ENCODE data around the gene MSI2. TPM values are rescaled to one million over a fixed set of nuclear protein-coding genes. Genes with fewer than 3 reads are reported as not detected.

The MSI2 gene
- polyA plus RNA-seq, 1 of the 3 experiments (the other 2 are of a cell fraction): 24.1 TPM

DNA sequence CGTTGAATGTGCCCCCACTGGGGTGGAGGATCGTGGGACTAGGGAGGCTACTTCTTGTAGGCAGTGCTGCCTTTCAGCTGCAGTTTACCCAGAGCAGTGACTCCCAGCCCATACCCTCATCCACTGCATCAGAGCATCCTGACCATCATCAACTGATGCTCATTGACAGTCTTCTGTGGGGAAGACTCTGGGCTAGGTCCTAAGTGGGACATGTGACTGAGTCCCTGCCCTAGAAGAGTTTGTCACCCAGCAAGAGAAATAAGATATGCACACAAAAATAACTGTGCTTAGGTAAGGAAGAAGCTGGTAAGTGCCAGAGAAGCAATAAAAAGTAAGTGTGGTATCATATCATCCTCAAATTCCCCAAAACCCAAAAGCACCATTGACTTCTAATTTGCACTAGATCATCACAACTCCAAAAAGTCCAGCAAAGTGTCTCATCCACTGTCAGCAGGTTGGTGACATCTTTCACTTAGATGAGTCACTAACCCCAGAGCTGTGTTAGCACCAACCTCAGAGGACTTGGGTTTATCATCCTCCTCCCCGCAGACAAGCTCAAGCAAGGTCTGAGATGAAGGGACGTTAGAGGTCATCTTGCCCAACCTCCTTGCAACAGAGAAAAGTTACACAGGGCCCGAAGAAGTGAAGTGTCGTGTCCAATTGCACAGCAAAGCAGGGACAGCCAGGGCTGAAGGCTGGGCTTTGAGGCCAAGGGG lies 389.8 kb downstream of the MSI2 start:
- Histone ChIP-seq H3K36me3 (replicated peaks in 1 of 2; ENCODE audit: control insufficient read depth in 1 of 2, insufficient read depth in 2 of 2, low read length in 1 of 2) (no peaks in the 10 kb centered on the region), H3K4me1 (ENCODE audit: control insufficient read depth in 1 of 2, insufficient read depth in 2 of 2, low read depth in 1 of 2, low read length in 1 of 2) (peaks cover 0 to 29% of the 10 kb centered on the region in 2 experiments; a peak in 1 of 4 replicates), H3K9me3 (no peaks in the 10 kb centered on the region), H3K27ac (ENCODE audit: low read depth in 2 of 2, low read length in 1 of 2) (no peak overlapping the region; a peak in 1 of 4 replicates), H2AFZ (ENCODE audit: low read depth) (no peak overlapping the region), H3F3A (replicated peaks; ENCODE audit: insufficient read depth) (no peaks in the 10 kb centered on the region), H4K20me1 (ENCODE audit: insufficient read depth) (no peaks in the 10 kb centered on the region), H3K4me3 (ENCODE audit: low read depth in 2 of 2, low read length in 1 of 2) (no peak overlapping the region), H3K4me2 (no peak overlapping the region), H3K27me3 (ENCODE audit: insufficient read depth) (no peaks in the 10 kb centered on the region), H3K9me2 (no peaks in the 10 kb centered on the region), H3K9ac (no peak overlapping the region), H3K79me2 (ENCODE audit: insufficient read depth) (no peaks in the 10 kb centered on the region)
- ChIA-PET POLR2A (no interaction called here), CTCF (interaction anchor here (0.7 to 1.9 kb wide), 5 partner anchors 9 to 187 kb away, joined by 3 to 7 read pairs (median 4); no protein-coding TSS in a partner anchor)
- 85% methylated on average over 6 of the region's 6 CpGs for WGBS (ENCODE audit: low lambda C conversion rate)
- no peak for DNase-seq
- TF ChIP-seq ELF1 (IDR thresholded peaks at IDR 0.05) (no peak), NRF1 (IDR thresholded peaks at IDR 0.05; ENCODE audit: low read depth, low read length) (no peak), TEAD4 (IDR thresholded peaks at IDR 0.05; ENCODE audit: borderline replicate concordance, insufficient read depth) (no peak), GATA2 (CRISPR knock-in tag; IDR thresholded peaks at IDR 0.05) (no peak), RCOR1 (IDR thresholded peaks at IDR 0.05; ENCODE audit: low read length) (no peak), MXI1 (IDR thresholded peaks at IDR 0.05; ENCODE audit: low read depth, low read length) (no peak)
- TF ChIP-seq, protein P1, sequence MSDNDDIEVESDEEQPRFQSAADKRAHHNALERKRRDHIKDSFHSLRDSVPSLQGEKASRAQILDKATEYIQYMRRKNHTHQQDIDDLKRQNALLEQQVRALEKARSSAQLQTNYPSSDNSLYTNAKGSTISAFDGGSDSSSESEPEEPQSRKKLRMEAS (IDR thresholded peaks at IDR 0.05; ENCODE audit: low read depth): no peak
- TF ChIP-seq, protein P2, sequence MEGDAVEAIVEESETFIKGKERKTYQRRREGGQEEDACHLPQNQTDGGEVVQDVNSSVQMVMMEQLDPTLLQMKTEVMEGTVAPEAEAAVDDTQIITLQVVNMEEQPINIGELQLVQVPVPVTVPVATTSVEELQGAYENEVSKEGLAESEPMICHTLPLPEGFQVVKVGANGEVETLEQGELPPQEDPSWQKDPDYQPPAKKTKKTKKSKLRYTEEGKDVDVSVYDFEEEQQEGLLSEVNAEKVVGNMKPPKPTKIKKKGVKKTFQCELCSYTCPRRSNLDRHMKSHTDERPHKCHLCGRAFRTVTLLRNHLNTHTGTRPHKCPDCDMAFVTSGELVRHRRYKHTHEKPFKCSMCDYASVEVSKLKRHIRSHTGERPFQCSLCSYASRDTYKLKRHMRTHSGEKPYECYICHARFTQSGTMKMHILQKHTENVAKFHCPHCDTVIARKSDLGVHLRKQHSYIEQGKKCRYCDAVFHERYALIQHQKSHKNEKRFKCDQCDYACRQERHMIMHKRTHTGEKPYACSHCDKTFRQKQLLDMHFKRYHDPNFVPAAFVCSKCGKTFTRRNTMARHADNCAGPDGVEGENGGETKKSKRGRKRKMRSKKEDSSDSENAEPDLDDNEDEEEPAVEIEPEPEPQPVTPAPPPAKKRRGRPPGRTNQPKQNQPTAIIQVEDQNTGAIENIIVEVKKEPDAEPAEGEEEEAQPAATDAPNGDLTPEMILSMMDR (IDR thresholded peaks at IDR 0.05): no peak
- TF ChIP-seq, protein P3, sequence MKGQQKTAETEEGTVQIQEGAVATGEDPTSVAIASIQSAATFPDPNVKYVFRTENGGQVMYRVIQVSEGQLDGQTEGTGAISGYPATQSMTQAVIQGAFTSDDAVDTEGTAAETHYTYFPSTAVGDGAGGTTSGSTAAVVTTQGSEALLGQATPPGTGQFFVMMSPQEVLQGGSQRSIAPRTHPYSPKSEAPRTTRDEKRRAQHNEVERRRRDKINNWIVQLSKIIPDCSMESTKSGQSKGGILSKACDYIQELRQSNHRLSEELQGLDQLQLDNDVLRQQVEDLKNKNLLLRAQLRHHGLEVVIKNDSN (IDR thresholded peaks at IDR 0.05; ENCODE audit: borderline replicate concordance, low read depth): no peak
- TF ChIP-seq, protein P4, sequence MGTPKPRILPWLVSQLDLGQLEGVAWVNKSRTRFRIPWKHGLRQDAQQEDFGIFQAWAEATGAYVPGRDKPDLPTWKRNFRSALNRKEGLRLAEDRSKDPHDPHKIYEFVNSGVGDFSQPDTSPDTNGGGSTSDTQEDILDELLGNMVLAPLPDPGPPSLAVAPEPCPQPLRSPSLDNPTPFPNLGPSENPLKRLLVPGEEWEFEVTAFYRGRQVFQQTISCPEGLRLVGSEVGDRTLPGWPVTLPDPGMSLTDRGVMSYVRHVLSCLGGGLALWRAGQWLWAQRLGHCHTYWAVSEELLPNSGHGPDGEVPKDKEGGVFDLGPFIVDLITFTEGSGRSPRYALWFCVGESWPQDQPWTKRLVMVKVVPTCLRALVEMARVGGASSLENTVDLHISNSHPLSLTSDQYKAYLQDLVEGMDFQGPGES (IDR thresholded peaks at IDR 0.05; ENCODE audit: low read depth, low read length): no peak

DNA sequence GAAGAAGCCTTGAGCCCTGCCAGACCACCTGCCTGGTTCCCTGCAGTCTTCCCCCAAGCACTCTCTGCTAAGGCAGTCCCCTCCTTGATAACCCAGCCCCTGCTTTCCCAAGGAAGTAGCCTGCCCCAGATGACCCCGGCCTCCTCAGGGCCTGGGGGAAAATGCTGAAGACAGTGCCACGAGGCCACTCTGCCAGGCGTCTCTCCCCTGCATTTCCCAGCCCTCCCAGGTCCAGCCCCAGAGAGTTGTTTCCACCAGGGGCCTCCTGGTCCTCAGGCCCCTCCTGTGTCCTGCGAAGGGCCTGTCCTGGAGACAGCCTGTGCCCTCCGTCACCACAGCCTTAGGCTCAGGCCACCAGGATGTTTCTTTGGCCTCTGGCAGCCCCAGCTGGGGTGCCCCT lies 392.4 kb downstream of the MSI2 start:
- POLR2A ChIA-PET: no interaction called here
- no peaks in the 10 kb centered on the region for H3K9me3 ChIP-seq
- H3K9ac ChIP-seq: no peak overlapping the region
- H2AFZ ChIP-seq (ENCODE audit: low read depth): no peak overlapping the region
- DNase-seq: no peak
- H3K27me3 ChIP-seq (ENCODE audit: insufficient read depth): no peaks in the 10 kb centered on the region
- H3K4me2 ChIP-seq: no peak overlapping the region
- whole genome bisulfite sequencing (ENCODE audit: low lambda C conversion rate): 97% methylated on average over 4 of the region's 5 CpGs
- no peak overlapping the region for H3K4me3 ChIP-seq (ENCODE audit: low read depth in 2 of 2, low read length in 1 of 2)
- CTCF ChIA-PET: interaction anchor here (0.8 to 1.6 kb wide), 3 partner anchors 12 to 52 kb away, joined by 3 to 4 read pairs (median 3); no protein-coding TSS in a partner anchor
- no peaks in the 10 kb centered on the region for H3F3A ChIP-seq (replicated peaks; ENCODE audit: insufficient read depth)
- H4K20me1 ChIP-seq (ENCODE audit: insufficient read depth): no peaks in the 10 kb centered on the region
- H3K36me3 ChIP-seq (replicated peaks in 1 of 2; ENCODE audit: control insufficient read depth in 1 of 2, insufficient read depth in 2 of 2, low read length in 1 of 2): no peaks in the 10 kb centered on the region
- H3K79me2 ChIP-seq (ENCODE audit: insufficient read depth): no peaks in the 10 kb centered on the region
- H3K27ac ChIP-seq (ENCODE audit: low read depth in 2 of 2, low read length in 1 of 2): no peak overlapping the region; a peak in 1 of 4 replicates
- H3K9me2 ChIP-seq: no peaks in the 10 kb centered on the region
- peaks cover 0 to 19% of the 10 kb centered on the region in 2 experiments; a peak in 1 of 4 replicates for H3K4me1 ChIP-seq (ENCODE audit: control insufficient read depth in 1 of 2, insufficient read depth in 2 of 2, low read depth in 1 of 2, low read length in 1 of 2)
- TF ChIP-seq, protein P5, sequence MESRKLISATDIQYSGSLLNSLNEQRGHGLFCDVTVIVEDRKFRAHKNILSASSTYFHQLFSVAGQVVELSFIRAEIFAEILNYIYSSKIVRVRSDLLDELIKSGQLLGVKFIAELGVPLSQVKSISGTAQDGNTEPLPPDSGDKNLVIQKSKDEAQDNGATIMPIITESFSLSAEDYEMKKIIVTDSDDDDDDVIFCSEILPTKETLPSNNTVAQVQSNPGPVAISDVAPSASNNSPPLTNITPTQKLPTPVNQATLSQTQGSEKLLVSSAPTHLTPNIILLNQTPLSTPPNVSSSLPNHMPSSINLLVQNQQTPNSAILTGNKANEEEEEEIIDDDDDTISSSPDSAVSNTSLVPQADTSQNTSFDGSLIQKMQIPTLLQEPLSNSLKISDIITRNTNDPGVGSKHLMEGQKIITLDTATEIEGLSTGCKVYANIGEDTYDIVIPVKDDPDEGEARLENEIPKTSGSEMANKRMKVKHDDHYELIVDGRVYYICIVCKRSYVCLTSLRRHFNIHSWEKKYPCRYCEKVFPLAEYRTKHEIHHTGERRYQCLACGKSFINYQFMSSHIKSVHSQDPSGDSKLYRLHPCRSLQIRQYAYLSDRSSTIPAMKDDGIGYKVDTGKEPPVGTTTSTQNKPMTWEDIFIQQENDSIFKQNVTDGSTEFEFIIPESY (IDR thresholded peaks at IDR 0.05; ENCODE audit: borderline replicate concordance, low read depth): no peak
- TF ChIP-seq EP300 (IDR thresholded peaks at IDR 0.05; ENCODE audit: borderline replicate concordance in 1 of 2, low read depth in 1 of 2, low read length in 1 of 2): no peak
- TF ChIP-seq, protein P2 (IDR thresholded peaks at IDR 0.05): no peak
- no peak for TF ChIP-seq POLR2AphosphoS5 (IDR thresholded peaks at IDR 0.05; ENCODE audit: low read depth, low read length)
- TF ChIP-seq TEAD4 (IDR thresholded peaks at IDR 0.05; ENCODE audit: borderline replicate concordance, insufficient read depth): no peak
- TF ChIP-seq, protein P6, sequence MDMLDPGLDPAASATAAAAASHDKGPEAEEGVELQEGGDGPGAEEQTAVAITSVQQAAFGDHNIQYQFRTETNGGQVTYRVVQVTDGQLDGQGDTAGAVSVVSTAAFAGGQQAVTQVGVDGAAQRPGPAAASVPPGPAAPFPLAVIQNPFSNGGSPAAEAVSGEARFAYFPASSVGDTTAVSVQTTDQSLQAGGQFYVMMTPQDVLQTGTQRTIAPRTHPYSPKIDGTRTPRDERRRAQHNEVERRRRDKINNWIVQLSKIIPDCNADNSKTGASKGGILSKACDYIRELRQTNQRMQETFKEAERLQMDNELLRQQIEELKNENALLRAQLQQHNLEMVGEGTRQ (IDR thresholded peaks at IDR 0.05; ENCODE audit: borderline replicate concordance, low read depth, low read length): no peak
- TF ChIP-seq ELF1 (IDR thresholded peaks at IDR 0.05): no peak
- TF ChIP-seq TAF1 (IDR thresholded peaks at IDR 0.05; ENCODE audit: borderline replicate concordance, low read depth, low read length): no peak
- no peak for TF ChIP-seq MEF2A (IDR thresholded peaks at IDR 0.05; ENCODE audit: borderline replicate concordance, low read depth)
